K562 (cell line): ENCODE measurements around the gene INPPL1. TPM values are rescaled to one million over a fixed set of nuclear protein-coding genes. Genes with fewer than 3 reads are reported as not detected.

Experiments used
- ATAC-seq: fragments of 200-7000 bp; cut with Tn5 transposase; 3 replicates; pipeline ENCODE4 v1.9.1; 2020; ENCODE audit warnings: moderate library complexity
- BruUV-seq: library from RNA; stranded (reverse); fragments of 400-500 nt; replicated peaks from 2 replicates; lab custom pipeline; 2021; lab: Mats Ljungman, UMichigan
- CTCF ChIA-PET: fragments of 300-600 bp; formaldehyde crosslinking; extraction: SDS; loops from one replicate; lab custom pipeline; 2021; ENCODE audit warnings: low intra/inter-chr PET ratio; lab: Yijun Ruan, JAX
- POLR2A ChIA-PET: fragments of 300-600, 350-650 bp; sonication (Branson Sonifier 250); formaldehyde crosslinking; extraction: SDS; loops from one replicate; lab custom pipeline; 2021; ENCODE audit warnings: antibody characterized with exemption, inconsistent platforms; lab: Yijun Ruan, JAX
- DNase-seq, 4 experiments: peaks; one replicate each; pipeline versions ENCODE4 v3.0.0 to v3.0.0-alpha.2; 2011 to 2018; ENCODE audit warnings: low spot score in 3 of 4, mixed read lengths in 3 of 4; ENCODE audit errors: extremely low read depth in 1 of 4
- FAIRE-seq: peaks from 2 replicates; lab custom pipeline; 2011; peaks lifted over from hg19 to GRCh38; lab: Jason Lieb, UNC
- H2AFZ ChIP-seq: 2 replicates; pipeline ENCODE4 v1.6.0; 2011; ENCODE audit warnings: low read depth, low read length, control low read depth, inconsistent platforms
- H3K27ac ChIP-seq: fragments of 200-600 bp; 3 replicates; pipeline ENCODE4 v1.8.0; 2011; ENCODE audit warnings: low read depth, mild to moderate bottlenecking, control low read depth, inconsistent platforms, low read length, moderate library complexity, mixed read lengths; ENCODE audit errors: extremely low read depth
- H3K27me3 ChIP-seq, 2 experiments: fragments of 300-600 bp in 1 of 2; 2 replicates in 1 of 2; 3 replicates in 1 of 2; pipeline versions ENCODE4 v1.6.0 to v1.8.0; 2011; ENCODE audit warnings: inconsistent platforms in 2 of 2, low read length in 2 of 2, mild to moderate bottlenecking in 1 of 2, mixed read lengths in 1 of 2, moderate library complexity in 1 of 2; ENCODE audit not compliant: control insufficient read depth in 2 of 2, insufficient read depth in 2 of 2
- H3K36me3 ChIP-seq: fragments of 300-600 bp; 3 replicates; pipeline ENCODE4 v1.8.0; 2011; ENCODE audit warnings: mild to moderate bottlenecking, low read length, inconsistent platforms; ENCODE audit not compliant: control insufficient read depth, insufficient read depth
- H3K4me1 ChIP-seq, 2 experiments: fragments of 200-600 bp in 1 of 2; replicated peaks in 1 of 2; 2 replicates in 1 of 2; 3 replicates in 1 of 2; pipeline versions ENCODE4 v1.5.1 to v1.8.0; 2011; ENCODE audit warnings: inconsistent platforms in 2 of 2, low read length in 2 of 2, mild to moderate bottlenecking in 1 of 2, mixed read lengths in 1 of 2, moderate library complexity in 1 of 2; ENCODE audit not compliant: control insufficient read depth in 2 of 2, insufficient read depth in 2 of 2
- H3K4me2 ChIP-seq: 2 replicates; pipeline ENCODE4 v1.6.1; 2011; ENCODE audit warnings: low read length, control low read depth, inconsistent platforms, mixed read lengths; ENCODE audit not compliant: insufficient read depth
- H3K4me3 ChIP-seq: fragments of 200-600 bp; sonication (generic), shearing (Covaris generic); 2 replicates; pipeline ENCODE4 v1.5.1; 2016; ENCODE audit warnings: control low read depth, inconsistent platforms
- H3K79me2 ChIP-seq: fragments of 200-600 bp; 3 replicates; pipeline ENCODE4 v1.8.0; 2011; ENCODE audit warnings: low read length, inconsistent platforms; ENCODE audit not compliant: control insufficient read depth, insufficient read depth
- H3K9ac ChIP-seq, 2 experiments: 2 replicates each; pipeline versions ENCODE4 v1.6.0 to v1.6.1; 2011; ENCODE audit warnings: low read depth in 2 of 2, low read length in 2 of 2, control low read depth in 1 of 2, inconsistent platforms in 1 of 2, mild to moderate bottlenecking in 1 of 2, mixed read lengths in 1 of 2; ENCODE audit not compliant: insufficient read depth in 1 of 2
- H3K9me1 ChIP-seq: one replicate; pipeline ENCODE4 v1.6.0; 2011; ENCODE audit warnings: inconsistent platforms, mild to moderate bottlenecking, low read length, moderate library complexity; ENCODE audit not compliant: control insufficient read depth, insufficient read depth
- H3K9me3 ChIP-seq: replicated peaks from 2 replicates; pipeline ENCODE4 v1.5.1; 2011; ENCODE audit warnings: low read depth, low read length, inconsistent platforms; ENCODE audit not compliant: control insufficient read depth, insufficient read depth
- H4K20me1 ChIP-seq: replicated peaks from 2 replicates; pipeline ENCODE4 v1.6.1; 2011; ENCODE audit warnings: low read length, inconsistent platforms, mixed read lengths; ENCODE audit not compliant: control insufficient read depth, insufficient read depth
- DACH1 ChIP-seq: fragments of 450-650 bp; IDR thresholded peaks from 2 replicates; pipeline ENCODE4 v1.6.1; 2018; ENCODE audit not compliant: partially characterized antibody
- GATA2 ChIP-seq: sonication (generic); formaldehyde crosslinking; IDR thresholded peaks from 2 replicates; pipeline ENCODE4 v1.4.0; 2020; ENCODE audit warnings: mild to moderate bottlenecking, missing genetic modification reagents
- IRF9 ChIP-seq: fragments of 450-650 bp; IDR thresholded peaks from 2 replicates; pipeline ENCODE4 v1.6.1; 2016; ENCODE audit warnings: missing biosample characterization, missing genetic modification characterization
- KDM5B ChIP-seq: fragments of 200-600 bp; sonication (generic); IDR thresholded peaks from 2 replicates; pipeline ENCODE4 v1.6.1; 2012; ENCODE audit warnings: low read depth, mild to moderate bottlenecking, moderate library complexity, low read length, control low read depth, inconsistent platforms; ENCODE audit not compliant: insufficient replicate concordance
- LCOR ChIP-seq: sonication (generic); formaldehyde crosslinking; IDR thresholded peaks from 2 replicates; pipeline ENCODE4 v1.8.0; 2022; ENCODE audit warnings: mild to moderate bottlenecking, missing genetic modification reagents
- PBX2 ChIP-seq, 2 experiments: IDR thresholded peaks in 1 of 2; conservative IDR thresholded peaks in 1 of 2; 2 replicates each; pipeline ENCODE4 v1.6.1; 2016; ENCODE audit warnings: low read depth in 2 of 2, mild to moderate bottlenecking in 1 of 2, missing compliant biosample characterization in 1 of 2, missing genetic modification characterization in 1 of 2, moderate library complexity in 1 of 2
- RBM22 ChIP-seq: fragments of 200-400 bp; formaldehyde crosslinking; IDR thresholded peaks from 2 replicates; pipeline ENCODE4 v1.6.1; 2018; ENCODE audit warnings: low read length, low read depth; ENCODE audit not compliant: poor library complexity, severe bottlenecking
- TARDBP ChIP-seq: fragments of 450-650 bp; IDR thresholded peaks from 2 replicates; pipeline ENCODE4 v1.6.1; 2016
- THAP7 ChIP-seq: fragments of 250-450 bp; sonication (Bioruptor Pico); IDR thresholded peaks from 2 replicates; pipeline ENCODE4 v1.5.0; 2021
- ZBTB1 ChIP-seq: sonication (generic); formaldehyde crosslinking; IDR thresholded peaks from 2 replicates; pipeline ENCODE4 v1.8.1; 2023; ENCODE audit warnings: missing genetic modification reagents, low read depth, mild to moderate bottlenecking, borderline replicate concordance
- ZC3H8 ChIP-seq: fragments of 450-650 bp; IDR thresholded peaks from 2 replicates; pipeline ENCODE4 v1.6.1; 2017
- WGBS: fragments of 100-300 bp; shearing (Covaris generic); methylation state at CpG from one replicate; pipeline ENCODE4 v1.1.6; 2016; ENCODE audit warnings: low coverage, mixed read lengths; ENCODE audit not compliant: insufficient coverage; ENCODE audit errors: missing lambda C conversion rate; 5-methylcytosine and 5-hydroxymethylcytosine counted together
- in situ Hi-C: fragments of 300-500 bp; cut with MboI; formaldehyde crosslinking; loops from 4 replicates; pipeline ENCODE4 v1.15.0; 2018; ENCODE audit warnings: inconsistent platforms, mixed read lengths
- intact Hi-C: fragments of 100-400 bp; cut with micrococcal nuclease; formaldehyde crosslinking; loops from 2 replicates; pipeline ENCODE4 v1.14.2; 2022
- polyA plus RNA-seq, 8 experiments: library from polyadenylated mRNA; depleted of rRNA in 4 of 8; stranded (reverse) in 5 of 8; unstranded in 3 of 8; fragments of >200 nt; fragmentation: Nextera tagmentation in 2 of 8; fragmentation: Illumina TruSeq in 1 of 8; extraction: Ambion mirVana in 2 of 8; extraction: Trizol in 1 of 8; gene quantifications; 2 replicates each; pipeline versions ENCODE4 v1.2.1 to v1.2.3, GENCODE V29; 2011 to 2014; ENCODE audit warnings: inconsistent platforms in 1 of 8, missing spikeins in 1 of 8
- total RNA-seq, 7 experiments: library from RNA; depleted of rRNA in 6 of 7; stranded (reverse); fragments of >200 nt in 6 of 7; fragmentation: Illumina TruSeq in 2 of 7; extraction: Trizol in 2 of 7; gene quantifications; 2 replicates each; pipeline versions ENCODE4 v1.2.1 to v1.2.3, GENCODE V29; 2011 to 2021; ENCODE audit warnings: low replicate concordance in 1 of 7

The INPPL1 gene
- total and polyA plus RNA-seq, 9 of the 15 experiments (the other 6 are each of a cell fraction or from before 2014, with no cell fraction given) = 0.55 to 137 (median 61.6) TPM

- BruUV-seq = no TSS peak
- FAIRE-seq (no peak), ATAC-seq (no peak), DNase-seq (no peak)
- H2AFZ ChIP-seq = no peak overlapping the region
- H3K27me3 ChIP-seq = no peaks in the 10 kb centered on the region
- no peak overlapping the region for H3K9ac ChIP-seq
- ChIA-PET POLR2A (interaction anchor here (0.6 to 1.2 kb wide), 6 partner anchors 8 to 635 kb away, joined by 3 to 4 read pairs (median 3); partner anchors contain the start of gene FOLR2), CTCF (no interaction called here)
- H4K20me1 ChIP-seq = no peaks in the 10 kb centered on the region
- H3K9me1 ChIP-seq = no peaks in the 10 kb centered on the region
- no peaks in the 10 kb centered on the region; the same call in 1 of the 2 replicates for H3K9me3 ChIP-seq
- H3K36me3 ChIP-seq = no peaks in the 10 kb centered on the region
- no peaks in the 10 kb centered on the region for H3K79me2 ChIP-seq
- H3K4me1 ChIP-seq = no peaks in the 10 kb centered on the region; a peak in 1 of 5 replicates
- H3K4me3 ChIP-seq = no peak overlapping the region
- H3K27ac ChIP-seq = no peak overlapping the region
- in situ Hi-C loops = no loop called here
- no peak overlapping the region for H3K4me2 ChIP-seq
- intact Hi-C loops = no loop called here
- WGBS = 21% methylated on average over 3 of the region's 3 CpGs
- TF ChIP-seq TARDBP (no peak), ZC3H8 (no peak), GATA2 (CRISPR knock-in tag) (no peak), ZBTB1 (CRISPR knock-in tag) (no peak), RBM22 (no peak), PBX2 (CRISPR knock-in tag; IDR thresholded peaks at IDR 0.05; ENCODE audit: low read depth) (no peak), PBX2 (tag; conservative IDR thresholded peaks at IDR 0.05; ENCODE audit: low read depth) (no peak), KDM5B (no peak), DACH1 (no peak), IRF9 (tag) (no peak), THAP7 (CRISPR knock-in tag) (no peak), LCOR (no peak)
Observed at GRCh38 chr11:72208281-72208680, 16.3 kb upstream of the INPPL1 start.
